ENCODE measurements around the gene SHFL.
A peak's percentile ranks its signal among the peaks of the same experiment; 100 is the strongest.

The SHFL gene

GRCh38 chr19:10110076-10110971 lies 24.2 kb downstream of the SHFL start:
- no peak for DNase-seq

DNA sequence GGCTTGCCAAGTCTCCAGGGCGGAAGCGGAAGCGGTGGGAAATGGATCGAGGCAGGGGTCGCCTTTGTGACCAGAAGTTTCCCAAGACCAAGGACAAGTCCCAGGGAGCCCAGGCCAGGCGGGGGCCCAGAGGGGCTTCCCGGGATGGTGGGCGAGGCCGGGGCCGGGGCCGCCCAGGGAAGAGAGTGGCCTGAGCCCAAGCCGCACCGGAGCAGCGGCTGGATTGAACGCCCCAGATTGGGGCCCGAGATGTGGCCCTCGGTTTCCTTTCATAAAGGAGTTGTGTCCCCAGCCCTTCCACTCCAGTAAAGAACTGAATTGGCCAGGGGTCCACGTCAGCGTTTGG lies 24.8 kb downstream of the SHFL start:
- no peak for DNase-seq

DNA sequence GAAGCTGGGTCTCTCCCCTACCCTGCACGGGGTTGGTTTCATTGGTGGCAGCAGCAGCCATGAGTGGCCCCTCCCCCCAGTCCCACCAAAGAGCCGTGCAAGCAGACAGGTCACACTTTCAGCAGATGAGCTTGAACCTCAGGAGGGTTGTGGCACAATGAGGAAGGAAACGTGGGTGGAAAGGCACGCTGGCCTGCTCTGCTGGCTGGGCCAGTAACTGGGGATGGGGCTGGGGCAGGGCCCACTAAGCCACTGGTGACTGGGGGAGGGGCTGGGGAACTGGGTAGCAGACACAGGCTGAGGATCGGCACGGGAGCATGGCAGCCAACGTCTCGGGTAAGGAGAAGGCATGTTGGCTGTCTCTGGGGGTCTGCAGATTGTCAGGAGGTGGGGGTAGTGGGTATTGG lies 25.3 kb downstream of the SHFL start, which contains the start of gene P2RY11:
Gene P2RY11, plus strand, starts transcription at position 289 of the 407 bp plus-strand sequence. Its CDS starts 29 bp downstream, at position 318.
- no peak for DNase-seq

GRCh38 chr19:10112037-10112761 lies 26.1 kb downstream of the SHFL start:
- no peak for DNase-seq

- DNase-seq: peak; percentile 40
Measured at GRCh38 chr19:10112895-10113591, 26.9 kb downstream of the SHFL start.

DNA sequence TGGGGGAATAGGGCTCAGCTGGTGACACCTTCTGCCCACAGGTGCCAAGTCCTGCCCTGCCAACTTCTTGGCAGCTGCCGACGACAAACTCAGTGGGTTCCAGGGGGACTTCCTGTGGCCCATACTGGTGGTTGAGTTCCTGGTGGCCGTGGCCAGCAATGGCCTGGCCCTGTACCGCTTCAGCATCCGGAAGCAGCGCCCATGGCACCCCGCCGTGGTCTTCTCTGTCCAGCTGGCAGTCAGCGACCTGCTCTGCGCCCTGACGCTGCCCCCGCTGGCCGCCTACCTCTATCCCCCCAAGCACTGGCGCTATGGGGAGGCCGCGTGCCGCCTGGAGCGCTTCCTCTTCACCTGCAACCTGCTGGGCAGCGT lies 27.5 kb downstream of the SHFL start:
- no peak for DNase-seq

GRCh38 chr19:10113964-10114650 lies 28.0 kb downstream of the SHFL start:
- DNase-seq: no peak

DNA sequence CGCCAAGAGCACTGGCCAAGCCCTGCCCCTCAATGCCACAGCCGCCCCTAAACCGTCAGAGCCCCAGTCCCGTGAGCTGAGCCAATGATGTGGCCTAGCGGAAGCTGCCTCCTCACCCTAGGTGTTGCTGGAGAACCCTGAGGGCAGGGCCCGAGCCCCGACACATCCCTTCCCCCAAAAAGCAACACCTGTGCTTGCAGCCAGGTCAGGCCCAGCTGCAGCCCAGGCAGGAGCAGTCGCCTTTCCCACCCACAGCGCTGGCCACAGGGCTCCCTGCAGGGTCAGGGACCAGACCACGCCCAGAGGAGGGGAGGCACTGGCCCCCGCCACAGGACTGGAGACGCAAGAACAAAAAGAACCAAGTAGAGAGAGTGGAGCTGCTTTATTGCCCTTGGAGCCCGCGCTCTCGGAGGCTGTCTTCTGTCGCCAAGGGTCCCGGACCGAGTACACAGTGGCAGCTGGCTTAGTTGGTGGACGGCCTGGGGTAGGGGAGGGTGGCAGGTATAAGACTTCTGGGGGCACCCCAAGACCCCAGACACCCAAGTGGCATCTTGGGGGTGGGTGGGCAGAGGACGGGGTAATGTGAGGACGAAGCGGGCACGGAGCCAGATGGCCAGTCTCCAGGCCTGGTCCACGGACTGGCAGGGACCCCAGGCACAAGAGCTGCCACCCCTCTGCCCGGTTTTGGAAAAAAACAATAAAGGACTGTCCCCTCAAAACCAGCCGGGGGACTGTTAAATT lies 28.7 kb downstream of the SHFL start:
- no peak for DNase-seq

- no peak for DNase-seq
Measured at GRCh38 chr19:10115392-10116084, 29.4 kb downstream of the SHFL start.

DNA sequence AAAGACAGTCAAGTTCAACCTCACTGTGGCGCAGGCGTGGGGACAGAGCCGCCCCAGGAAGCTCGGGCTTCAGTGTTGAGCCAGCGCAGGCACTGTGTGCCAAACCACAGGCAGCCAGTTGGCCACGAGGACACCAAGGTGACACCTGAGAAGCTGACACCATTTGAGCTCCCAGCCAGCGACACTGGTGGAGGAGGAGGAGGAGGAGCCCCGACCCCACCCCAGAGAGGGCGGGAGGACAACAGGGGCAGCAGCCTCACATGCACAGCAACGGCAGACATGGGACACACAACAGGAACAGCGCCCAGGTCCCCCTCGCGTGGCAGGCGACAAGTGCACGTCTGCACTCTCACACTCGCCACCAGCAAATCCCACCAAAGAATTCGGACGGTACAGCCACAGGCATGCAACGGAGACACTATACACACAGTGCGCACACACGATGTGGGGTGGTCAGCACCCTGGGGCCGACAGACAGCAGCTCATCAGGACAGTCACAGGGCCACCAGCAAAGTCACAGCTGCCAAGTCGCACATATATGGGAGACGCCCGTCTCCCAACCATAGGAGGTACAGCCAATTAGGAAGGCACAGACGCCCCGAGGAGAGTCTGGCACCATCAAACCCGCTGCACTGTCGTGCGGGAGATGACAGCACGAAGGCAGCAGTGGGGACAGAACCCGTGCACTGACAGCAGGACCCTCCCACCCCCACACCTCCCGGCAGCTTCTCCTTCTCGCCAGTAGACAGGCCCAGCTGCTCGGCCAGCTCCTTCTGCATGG lies 30.2 kb downstream of the SHFL start:
- no peak for DNase-seq

DNA sequence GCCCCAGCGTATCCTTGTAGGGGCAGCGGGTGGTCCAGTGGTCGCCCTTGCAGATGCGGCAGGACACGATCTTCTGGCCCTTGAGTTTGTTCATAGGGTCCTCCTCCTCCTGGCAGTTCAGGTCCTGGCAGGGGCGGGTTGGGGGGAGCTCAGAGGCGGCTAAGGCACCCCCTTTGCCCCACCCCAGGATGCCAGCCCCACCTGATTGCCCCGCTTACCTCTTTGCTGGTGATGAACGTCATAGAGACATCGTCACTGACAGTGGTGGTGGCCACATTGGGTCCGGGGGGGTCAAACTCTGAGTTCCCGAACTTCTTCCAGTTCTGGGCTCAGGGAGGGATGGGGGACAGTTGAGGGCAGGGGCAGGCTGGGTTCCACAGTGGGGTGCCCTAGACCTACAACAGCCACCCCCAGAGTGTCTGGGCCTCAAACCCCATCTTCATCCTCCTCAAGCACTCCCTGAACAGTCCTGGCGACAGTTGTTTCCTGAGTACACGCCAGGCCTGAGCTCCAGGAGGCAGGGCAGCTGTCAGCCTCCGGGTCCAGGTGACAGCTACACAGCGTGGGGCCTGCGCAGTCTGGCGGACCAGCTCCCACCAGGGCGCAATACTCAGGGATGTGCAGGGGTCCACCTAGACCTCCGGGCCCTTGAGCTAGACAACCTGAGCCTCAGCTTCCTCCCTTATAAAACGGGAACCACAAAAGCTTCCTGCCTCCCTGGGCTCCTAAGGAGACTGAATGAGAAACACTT lies 30.9 kb downstream of the SHFL start:
- no peak for DNase-seq

DNA sequence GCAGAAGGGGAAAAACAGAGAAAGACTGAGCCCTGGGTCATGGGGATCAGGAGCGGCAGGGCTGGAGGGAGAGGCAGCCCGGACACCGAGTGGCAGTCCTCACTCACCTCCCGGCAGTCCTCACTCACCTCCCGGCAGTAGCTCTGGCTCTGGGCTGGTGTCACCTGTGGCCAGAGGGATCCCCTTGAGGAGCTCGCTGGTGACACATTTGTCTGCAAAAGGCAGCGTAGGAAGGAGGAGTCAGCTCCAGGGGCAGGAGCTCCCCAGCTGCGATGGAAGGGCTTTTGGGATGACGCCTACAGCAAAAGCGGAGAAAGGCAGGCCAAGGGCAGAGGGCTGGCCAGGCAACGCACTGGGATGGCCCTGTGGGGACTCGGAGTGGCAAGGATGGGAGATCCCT lies 32.8 kb downstream of the SHFL start:
- no peak for DNase-seq

DNA sequence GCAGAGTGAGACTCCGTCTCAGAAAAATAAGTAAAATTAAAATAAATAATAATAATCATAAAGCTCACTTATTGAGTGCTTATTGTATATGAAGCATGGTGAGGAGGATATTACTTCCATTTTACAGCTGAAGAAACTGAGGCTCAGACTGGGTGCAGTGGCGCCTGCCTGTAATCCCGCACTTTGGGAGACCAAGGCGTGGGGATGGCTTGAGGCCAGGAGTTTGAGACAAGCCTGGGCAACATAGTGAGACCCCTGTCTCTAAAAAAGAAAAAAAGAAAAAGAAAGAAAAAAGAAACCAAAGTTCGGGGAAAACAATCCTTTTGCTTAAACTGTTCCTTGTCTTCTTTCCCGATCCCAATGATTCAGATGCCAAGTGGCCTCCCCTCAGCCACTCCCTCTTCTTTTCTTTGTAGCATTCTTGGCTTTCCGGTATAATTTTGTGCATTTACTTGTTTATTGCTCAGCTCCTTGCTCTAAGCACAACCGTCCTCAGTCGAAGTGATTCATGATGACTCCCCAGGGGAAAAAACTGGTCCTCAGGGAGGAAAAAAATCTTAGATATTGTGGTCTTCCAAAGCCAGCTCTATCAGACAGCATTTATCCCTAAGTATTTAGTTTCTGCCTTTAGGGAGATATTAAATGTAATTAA lies 34.5 kb downstream of the SHFL start:
- DNase-seq: no peak

- no peak for DNase-seq
Measured at GRCh38 chr19:10122045-10122444, 35.9 kb downstream of the SHFL start.

GRCh38 chr19:10124429-10124828 lies 38.3 kb downstream of the SHFL start:
- DNase-seq: no peak

GRCh38 chr19:10126213-10126639 lies 40.1 kb downstream of the SHFL start:
- no peak for DNase-seq

- DNase-seq: no peak
Measured at GRCh38 chr19:10132905-10133304, 46.8 kb downstream of the SHFL start.

GRCh38 chr19:10133596-10133995 lies 47.5 kb downstream of the SHFL start:
- DNase-seq: no peak

DNA sequence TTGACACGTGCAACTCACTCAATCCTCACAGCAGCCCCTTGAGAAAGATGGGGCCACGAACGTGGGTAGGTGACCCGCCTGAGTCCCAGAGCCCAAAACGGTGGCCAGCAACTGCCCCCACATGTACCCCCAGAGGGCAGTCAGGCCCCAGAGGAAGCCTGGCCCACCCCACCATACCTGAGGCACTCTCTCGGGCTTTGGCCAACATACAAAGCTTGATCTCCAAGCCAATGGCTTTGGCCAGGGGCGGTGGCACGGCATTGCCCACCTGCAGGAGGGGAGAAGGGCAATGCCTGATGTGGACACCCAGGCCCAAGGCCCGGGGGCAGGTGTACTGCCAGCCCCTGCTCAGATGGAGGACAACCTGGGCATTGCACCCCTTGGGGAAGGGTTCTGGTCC lies 47.9 kb downstream of the SHFL start:
- DNase-seq: no peak
